Jurkat, Clone E6-1 (cell line): ENCODE results near the gene ANP32B.

Experiments
- DNase-seq: peaks from one replicate; pipeline ENCODE4 v3.0.0-alpha.2; 2011; ENCODE audit warnings: low read depth, low spot score
- H3K4me3 ChIP-seq: 2 replicates; pipeline ENCODE4 v1.5.1; 2011; ENCODE audit warnings: mild to moderate bottlenecking, low read length, control low read depth, moderate library complexity

The ANP32B gene

GRCh38 chr9:98049288-98050072, 66.3 kb downstream of the ANP32B start:
- DNase-seq = no peak
- H3K4me3 ChIP-seq = no peak overlapping the region

DNA sequence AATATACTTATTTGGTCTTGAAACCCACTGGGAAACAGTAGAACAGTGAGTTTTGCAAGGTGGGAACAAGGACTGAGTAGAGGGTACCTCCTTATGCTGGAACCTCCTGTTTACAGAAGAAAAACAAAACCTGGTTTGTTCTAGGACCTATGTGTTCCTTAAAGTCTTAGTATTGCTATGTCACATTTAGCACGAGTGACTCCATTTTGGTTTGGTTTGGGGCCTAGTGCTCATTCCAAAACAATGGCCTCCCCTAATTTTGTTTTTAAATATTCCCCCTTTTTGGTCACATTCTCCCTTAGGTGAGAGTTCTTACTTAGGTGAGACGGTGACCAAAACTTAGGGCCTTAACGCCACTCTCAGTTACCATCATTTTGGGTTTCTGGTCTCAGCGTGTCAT, 67.2 kb downstream of the ANP32B start:
- H3K4me3 ChIP-seq = no peak overlapping the region
- no peak for DNase-seq

- DNase-seq = no peak
- H3K4me3 ChIP-seq = no peak overlapping the region
Observed at GRCh38 chr9:98054376-98054951, 71.3 kb downstream of the ANP32B start.

- peak within 1 kb of the TSS; percentile 80 for H3K4me3 ChIP-seq
- DNase-seq = peak; percentile 65
Observed at GRCh38 chr9:98056269-98057137, 73.4 kb downstream of the ANP32B start, which contains the start of gene NANS. TSS of gene NANS (plus strand) at chr9:98056732. CDS start at chr9:98056809, 77 bp downstream.

DNA sequence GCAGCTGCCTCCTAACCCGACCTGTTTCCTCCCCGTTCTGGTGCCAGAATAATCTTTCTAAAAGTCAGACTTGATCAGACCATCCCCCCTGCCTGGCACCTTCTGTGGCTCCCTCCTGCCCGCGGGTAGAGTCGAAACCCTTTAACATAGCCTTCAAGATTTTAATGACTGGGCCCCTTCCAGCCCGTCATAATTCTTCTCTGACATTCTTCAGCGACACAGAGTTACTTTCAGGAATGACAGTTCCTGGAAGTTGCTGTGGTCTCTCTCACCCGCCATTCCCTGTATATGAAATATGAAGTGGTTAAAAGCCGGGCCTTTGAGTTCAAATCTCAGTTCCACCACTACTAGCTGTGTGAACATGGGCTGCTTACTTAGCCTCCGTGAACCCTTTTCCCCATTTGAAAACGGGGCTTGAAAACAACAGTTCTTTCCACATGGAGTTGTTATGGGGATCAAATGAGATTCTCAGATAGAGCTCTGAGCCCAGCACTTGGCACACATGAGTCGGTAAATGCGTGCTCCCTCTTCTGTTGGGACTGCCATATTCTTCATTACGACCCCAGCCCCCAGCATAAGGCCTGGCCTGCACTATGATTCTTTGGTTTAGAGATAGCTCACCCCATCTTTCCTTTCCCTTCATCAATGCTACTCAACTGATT, 74.1 kb downstream of the ANP32B start:
- DNase-seq = no peak
- H3K4me3 ChIP-seq = peak overlapping the region; percentile 80

DNA sequence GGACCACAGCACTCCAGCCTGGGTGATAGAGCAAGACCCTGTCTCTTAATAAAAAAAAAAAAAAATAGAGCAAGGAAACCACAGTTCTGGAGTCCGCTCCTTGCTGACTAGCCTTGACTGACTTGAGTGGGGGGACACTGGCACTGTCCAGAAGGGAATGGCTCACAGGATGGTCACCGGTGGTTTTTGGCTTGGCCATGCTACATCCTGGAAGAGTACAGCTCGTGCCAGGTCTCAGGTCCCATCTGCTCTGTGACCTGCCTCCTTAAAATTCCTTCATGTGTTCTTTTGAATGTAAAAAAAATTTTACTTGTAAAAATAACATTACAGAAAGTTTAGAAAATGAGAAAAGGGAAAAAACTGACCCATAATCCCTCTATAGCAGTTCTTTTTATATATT, 79.0 kb downstream of the ANP32B start:
- DNase-seq = no peak
- no peak overlapping the region for H3K4me3 ChIP-seq

DNA sequence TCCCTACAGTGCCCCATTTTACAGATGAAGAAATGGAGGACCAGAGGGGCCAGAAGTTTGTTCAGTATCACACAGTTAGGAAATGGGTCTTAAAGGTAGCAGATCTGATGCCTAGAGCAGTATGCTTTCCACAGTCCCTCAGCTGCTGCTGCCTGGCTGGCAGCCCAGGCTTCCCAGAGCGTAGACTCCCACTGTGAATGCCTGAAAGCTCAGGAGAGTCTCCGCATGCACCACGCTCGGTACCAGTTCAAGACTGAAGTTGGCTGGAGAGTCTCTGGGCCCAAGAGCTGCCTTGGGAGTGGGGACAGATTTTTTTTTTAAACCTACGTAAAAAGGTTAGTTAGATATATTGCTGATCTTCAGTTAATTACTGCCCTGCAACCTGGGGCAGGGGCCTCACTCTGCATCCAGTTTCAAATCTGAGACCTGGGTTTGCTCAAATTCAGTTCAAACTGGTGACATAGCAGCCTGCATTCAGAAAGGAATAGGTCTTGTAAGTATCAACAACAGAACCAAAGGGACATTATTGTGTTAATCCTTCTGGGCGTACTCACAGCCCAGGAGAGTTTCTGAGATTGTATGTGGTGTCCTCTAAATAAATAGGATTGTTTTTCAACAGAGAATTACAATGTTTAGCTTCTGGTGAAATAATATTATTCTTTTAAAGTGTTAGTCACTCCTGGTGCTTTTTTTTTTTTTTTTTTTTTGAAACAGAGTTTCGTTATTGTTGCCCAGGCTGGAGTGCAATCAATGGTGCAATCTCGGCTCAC, 81.7 kb downstream of the ANP32B start:
- DNase-seq = no peak
- no peak overlapping the region for H3K4me3 ChIP-seq
